WERI-Rb-1 (cell line): ENCODE measurements around the gene RARS1.

Experiments
- DNase-seq: peaks from one replicate; pipeline ENCODE4 v3.0.0-alpha.2; 2020
- H3K27ac ChIP-seq: fragments of 250-450 bp; sonication (Bioruptor Pico); 2 replicates; pipeline ENCODE4 v1.5.1; 2020; ENCODE audit warnings: mild to moderate bottlenecking, moderate library complexity
- H3K27me3 ChIP-seq: fragments of 250-450 bp; sonication (Bioruptor Pico); 2 replicates; pipeline ENCODE4 v1.5.1; 2021; ENCODE audit warnings: mild to moderate bottlenecking, low read depth, moderate library complexity; ENCODE audit not compliant: insufficient read depth, severe bottlenecking
- H3K36me3 ChIP-seq: fragments of 250-450 bp; sonication (Bioruptor Pico); 2 replicates; pipeline ENCODE4 v1.5.1; 2020; ENCODE audit warnings: mild to moderate bottlenecking, moderate library complexity
- H3K4me3 ChIP-seq: 2 replicates; pipeline ENCODE4 v1.5.1; 2011; ENCODE audit warnings: low read depth, mild to moderate bottlenecking, control low read depth, low read length
- H3K9me3 ChIP-seq: fragments of 250-450 bp; sonication (Bioruptor Pico); 2 replicates; pipeline ENCODE4 v1.5.1; 2021; ENCODE audit warnings: mild to moderate bottlenecking, moderate library complexity; ENCODE audit not compliant: severe bottlenecking
- CTCF ChIP-seq: IDR thresholded peaks from 2 replicates; pipeline ENCODE4 v1.5.1; 2011; ENCODE audit warnings: low read depth, mild to moderate bottlenecking, control low read depth, inconsistent platforms, low read length

Gene RARS1

GRCh38 chr5:168481330-168481788 lies 4.9 kb upstream of the RARS1 start:
- H3K36me3 ChIP-seq = no peaks in the 10 kb centered on the region

GRCh38 chr5:168482361-168482760 lies 3.9 kb upstream of the RARS1 start:
- H3K27ac ChIP-seq = no peak overlapping the region
- no peaks in the 10 kb centered on the region for H3K36me3 ChIP-seq
- H3K27me3 ChIP-seq = no peaks in the 10 kb centered on the region
- TF ChIP-seq CTCF = no peak
- H3K4me3 ChIP-seq = no peak overlapping the region
- DNase-seq = no peak
- no peaks in the 10 kb centered on the region for H3K9me3 ChIP-seq

More at GRCh38 chr5:168481330-168481788, 4.9 kb upstream of the RARS1 start:
- no peaks in the 10 kb centered on the region for H3K9me3 ChIP-seq
- TF ChIP-seq CTCF = no peak
- no peak overlapping the region for H3K27ac ChIP-seq
- H3K27me3 ChIP-seq = no peaks in the 10 kb centered on the region
- DNase-seq = no peak
- H3K4me3 ChIP-seq = no peak overlapping the region

- no peaks in the 10 kb centered on the region for H3K9me3 ChIP-seq
- H3K4me3 ChIP-seq = no peak overlapping the region
- no peak for DNase-seq
- no peak for TF ChIP-seq CTCF
- no peaks in the 10 kb centered on the region for H3K27me3 ChIP-seq
- no peak overlapping the region for H3K27ac ChIP-seq
- H3K36me3 ChIP-seq = peaks cover 56% of the 10 kb centered on the region
Measured at GRCh38 chr5:168489059-168489458, 2.8 kb downstream of the RARS1 start.

- DNase-seq = peak; percentile 31
- TF ChIP-seq CTCF = no peak
- no peaks in the 10 kb centered on the region for H3K9me3 ChIP-seq
- H3K4me3 ChIP-seq = no peak overlapping the region
- H3K27ac ChIP-seq = no peak overlapping the region
- peaks cover 86% of the 10 kb centered on the region for H3K36me3 ChIP-seq
- H3K27me3 ChIP-seq = no peaks in the 10 kb centered on the region
Measured at GRCh38 chr5:168494057-168494555, 7.8 kb downstream of the RARS1 start.

- H3K27me3 ChIP-seq = no peaks in the 10 kb centered on the region
- no peak overlapping the region for H3K27ac ChIP-seq
- TF ChIP-seq CTCF = no peak
- peaks cover 48% of the 10 kb centered on the region for H3K36me3 ChIP-seq
- no peak for DNase-seq
- H3K9me3 ChIP-seq = no peaks in the 10 kb centered on the region
- no peak overlapping the region for H3K4me3 ChIP-seq
Measured at GRCh38 chr5:168502563-168503237, 16.4 kb downstream of the RARS1 start.
